Mucosa of descending colon (tissue), 3 donors: ENCODE measurements around the gene RAB35. TPM values are rescaled to one million over a fixed set of nuclear protein-coding genes. Genes with fewer than 3 reads are reported as not detected.

Experiments used
- ATAC-seq: fragments of 200-7000 bp; cut with Tn5 transposase; one replicate; pipeline ENCODE4 v1.9.1; 2020; ENCODE audit warnings: mild to moderate bottlenecking, moderate library complexity
- DNase-seq, 3 donors: peaks; one replicate each; pipeline ENCODE4 v3.0.0-alpha.2; 2020
- H3K36me3 ChIP-seq: fragments of 200-600 bp; one replicate; pipeline ENCODE4 v1.8.0; 2021; ENCODE audit warnings: low read depth, mild to moderate bottlenecking
- H3K4me1 ChIP-seq: fragments of 200-600 bp; one replicate; pipeline ENCODE4 v1.8.0; 2021; ENCODE audit warnings: low read depth, mild to moderate bottlenecking
- H3K4me3 ChIP-seq: fragments of 200-600 bp; one replicate; pipeline ENCODE4 v1.8.0; 2021; ENCODE audit warnings: mild to moderate bottlenecking
- H3K9me3 ChIP-seq: fragments of 200-600 bp; one replicate; pipeline ENCODE4 v1.8.0; 2021; ENCODE audit warnings: mild to moderate bottlenecking
- intact Hi-C, 2 donors: fragments of 100-400 bp; cut with DNase I in 1 of 2; cut with micrococcal nuclease in 1 of 2; formaldehyde crosslinking; loops; one replicate each; pipeline versions ENCODE4 v1.11.0 to v1.11.1; 2022; cut with DNase I, micrococcal nuclease
- total RNA-seq, 3 donors: library from RNA; stranded (reverse); fragmentation: NEBNext Ultra II Directional in 2 of 3; extraction: Animal tissue kit (Norgen Biotek cat#: 25700) in 2 of 3; gene quantifications; one replicate each; pipeline versions ENCODE4 v1.2.1 to v1.2.4, GENCODE V29; 2021 to 2023
- TF ChIP-seq, protein P1 (sequence below): fragments of 200-600 bp; IDR thresholded peaks from one replicate; pipeline ENCODE4 v1.8.0; 2022; ENCODE audit warnings: antibody characterized with exemption, mild to moderate bottlenecking
- donor health status: DM: no; HTN: no; CAD: no; lungs with moderate emphysema.
- donor health status: DM: no; HTN: no; CAD: no.
- donor health status: DM: no; HTN: yes; CAD: no.

Gene RAB35
- total RNA-seq, 3 donors from 2014 or later, result 50.1 to 56.5 (median 51.3) TPM

DNA sequence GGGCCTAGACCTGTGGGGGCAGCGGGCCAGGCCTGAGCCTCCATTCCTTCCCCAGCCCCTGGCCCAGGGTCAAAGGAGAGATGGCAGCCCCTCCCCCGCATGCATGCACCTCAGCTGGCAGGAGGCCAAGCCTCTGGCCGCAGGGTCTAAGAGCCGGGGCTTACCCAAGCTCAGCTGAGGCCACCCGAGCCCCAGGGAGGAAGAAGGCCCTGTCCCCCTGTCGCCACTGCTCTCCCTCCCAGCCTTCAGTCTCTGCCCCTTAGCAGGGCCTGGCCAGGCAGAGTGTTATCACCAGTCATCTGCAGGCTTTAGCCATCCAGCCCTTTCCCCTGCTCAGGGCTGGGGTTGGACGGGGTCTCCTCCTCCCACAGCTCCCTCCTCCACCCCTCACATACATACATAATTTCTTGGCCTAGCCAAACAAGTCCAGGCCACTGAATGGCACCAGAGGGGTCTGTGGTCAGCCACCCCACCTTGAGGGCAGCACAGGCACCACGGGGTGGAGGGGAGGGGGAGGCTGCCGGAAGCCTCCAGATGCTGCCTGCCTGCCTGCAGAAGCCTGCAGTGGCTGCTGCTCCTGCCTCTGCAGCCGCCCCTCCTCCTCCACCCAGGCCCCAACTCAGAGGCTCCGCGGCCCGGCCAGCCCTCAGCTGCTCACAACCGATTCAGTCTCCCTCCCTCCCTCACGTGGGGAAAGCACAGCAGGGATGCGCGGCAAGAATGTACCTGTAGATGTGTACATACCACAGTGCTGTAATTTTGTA lies 22.8 kb downstream of the RAB35 start:
- Histone ChIP-seq H3K36me3 (peaks cover 3% of the 10 kb centered on the region), H3K4me3 (no peak overlapping the region), H3K4me1 (no peaks in the 10 kb centered on the region), H3K9me3 (no peaks in the 10 kb centered on the region)
- no peak for ATAC-seq
- intact Hi-C loops, result no loop called here
- peak in 1 of 3 donors; percentile 28 for DNase-seq
- TF ChIP-seq, protein P1, sequence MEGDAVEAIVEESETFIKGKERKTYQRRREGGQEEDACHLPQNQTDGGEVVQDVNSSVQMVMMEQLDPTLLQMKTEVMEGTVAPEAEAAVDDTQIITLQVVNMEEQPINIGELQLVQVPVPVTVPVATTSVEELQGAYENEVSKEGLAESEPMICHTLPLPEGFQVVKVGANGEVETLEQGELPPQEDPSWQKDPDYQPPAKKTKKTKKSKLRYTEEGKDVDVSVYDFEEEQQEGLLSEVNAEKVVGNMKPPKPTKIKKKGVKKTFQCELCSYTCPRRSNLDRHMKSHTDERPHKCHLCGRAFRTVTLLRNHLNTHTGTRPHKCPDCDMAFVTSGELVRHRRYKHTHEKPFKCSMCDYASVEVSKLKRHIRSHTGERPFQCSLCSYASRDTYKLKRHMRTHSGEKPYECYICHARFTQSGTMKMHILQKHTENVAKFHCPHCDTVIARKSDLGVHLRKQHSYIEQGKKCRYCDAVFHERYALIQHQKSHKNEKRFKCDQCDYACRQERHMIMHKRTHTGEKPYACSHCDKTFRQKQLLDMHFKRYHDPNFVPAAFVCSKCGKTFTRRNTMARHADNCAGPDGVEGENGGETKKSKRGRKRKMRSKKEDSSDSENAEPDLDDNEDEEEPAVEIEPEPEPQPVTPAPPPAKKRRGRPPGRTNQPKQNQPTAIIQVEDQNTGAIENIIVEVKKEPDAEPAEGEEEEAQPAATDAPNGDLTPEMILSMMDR, result no peak

DNA sequence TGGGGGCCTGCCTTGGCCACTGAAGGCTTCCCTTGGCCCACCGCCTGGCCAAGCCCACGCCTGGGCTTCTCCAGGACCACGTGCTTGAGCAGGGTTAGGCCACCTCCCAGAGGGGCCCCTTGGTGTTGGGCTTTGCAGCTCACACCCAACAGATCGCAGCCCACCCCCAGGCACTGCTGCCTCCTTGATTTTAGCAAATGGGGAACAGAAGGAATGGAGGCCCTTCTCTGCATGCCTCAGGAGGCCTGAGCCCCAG lies 23.3 kb downstream of the RAB35 start:
- H3K4me1 ChIP-seq, result no peaks in the 10 kb centered on the region
- DNase-seq (peak in 2 of 3 donors; percentile 22 to 48), ATAC-seq (no peak)
- H3K4me3 ChIP-seq, result no peak overlapping the region
- intact Hi-C loops, result no loop called here
- H3K36me3 ChIP-seq, result no peaks in the 10 kb centered on the region
- no peaks in the 10 kb centered on the region for H3K9me3 ChIP-seq
- TF ChIP-seq, protein P1, result no peak

DNA sequence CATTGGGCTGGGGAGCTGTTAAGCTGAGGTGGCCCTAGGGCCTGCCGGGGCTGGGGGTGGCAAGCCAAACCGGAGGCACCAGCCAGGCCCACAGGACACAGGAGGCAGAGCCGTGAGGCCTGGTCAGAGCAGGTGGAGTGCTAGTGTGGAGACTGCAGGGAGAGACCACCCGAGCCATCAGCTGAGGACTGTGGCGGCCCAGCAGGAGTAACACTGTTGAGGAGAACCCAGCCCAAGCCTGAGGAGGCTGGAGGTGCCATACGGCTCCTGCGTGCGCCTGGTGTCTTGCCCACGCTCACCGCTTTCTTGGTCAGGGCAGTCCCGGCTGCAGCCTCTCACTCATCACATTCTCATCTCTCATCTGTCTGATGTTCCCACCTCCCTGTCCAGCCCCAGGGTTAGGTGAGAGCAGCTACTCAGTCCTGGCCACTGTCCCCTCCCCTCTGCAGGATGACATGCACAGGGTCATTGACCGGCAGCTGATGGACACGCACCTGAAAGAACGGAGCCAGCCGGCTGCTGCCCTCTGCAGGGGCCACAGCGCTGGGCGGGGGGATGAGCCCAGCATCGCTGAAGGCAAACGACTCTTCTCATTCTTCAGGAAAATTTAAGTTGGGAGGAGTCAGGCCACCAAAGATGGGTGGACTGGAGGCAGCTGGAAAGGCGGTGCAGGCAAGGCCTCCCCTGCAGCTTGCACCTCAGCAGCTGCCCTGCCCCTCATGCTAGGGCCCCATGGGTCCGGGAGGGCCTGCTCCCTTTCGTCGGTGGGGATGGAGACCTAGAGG lies 23.8 kb downstream of the RAB35 start:
- TF ChIP-seq, protein P1, result no peak
- H3K4me1 ChIP-seq, result no peaks in the 10 kb centered on the region
- DNase-seq (peak in 2 of 3 donors; percentile 18 to 43), ATAC-seq (peak; percentile 3)
- H3K36me3 ChIP-seq, result no peaks in the 10 kb centered on the region
- intact Hi-C loops, result no loop called here
- H3K9me3 ChIP-seq, result no peaks in the 10 kb centered on the region
- H3K4me3 ChIP-seq, result no peak overlapping the region

DNA sequence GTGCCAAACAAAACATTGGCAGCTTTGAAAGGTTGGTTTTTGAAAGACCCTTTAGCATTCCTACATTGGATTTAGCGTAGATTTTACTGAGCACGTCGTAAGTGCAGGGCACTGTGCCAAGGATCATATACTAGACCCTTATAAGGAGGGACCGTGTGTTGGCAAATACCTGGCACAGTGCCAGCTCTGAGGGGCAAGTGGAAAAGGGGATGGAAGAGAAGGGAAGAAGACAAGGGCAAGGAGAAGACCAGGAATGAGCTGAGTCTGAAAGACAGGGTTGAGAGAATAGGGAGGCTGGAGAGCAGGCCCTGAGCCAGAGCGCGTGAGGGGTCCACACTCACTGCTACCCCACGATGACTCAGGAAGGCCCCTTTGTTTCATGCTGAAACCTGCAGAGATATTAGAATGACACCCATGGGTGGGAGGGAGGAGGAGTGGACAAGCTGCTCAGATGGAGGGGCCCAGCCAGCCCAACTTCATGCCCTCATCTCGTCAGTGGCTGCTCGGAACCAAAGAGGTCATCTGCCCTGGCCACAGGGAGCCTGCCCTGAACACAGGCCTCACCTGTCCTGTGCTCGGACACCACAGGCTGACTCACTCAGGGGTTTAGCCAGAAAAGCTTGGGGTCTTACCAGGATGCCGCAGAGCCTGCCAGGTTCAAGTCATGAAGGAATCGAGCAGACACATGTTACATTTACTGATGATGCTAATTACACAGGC lies 25.0 kb downstream of the RAB35 start:
- intact Hi-C loops, result no loop called here
- TF ChIP-seq, protein P1, result no peak
- peak in 1 of 3 donors; percentile 27 for DNase-seq
- no peak overlapping the region for H3K4me3 ChIP-seq
- no peaks in the 10 kb centered on the region for H3K9me3 ChIP-seq
- ATAC-seq, result no peak
- H3K36me3 ChIP-seq, result no peaks in the 10 kb centered on the region
- peaks cover 7% of the 10 kb centered on the region for H3K4me1 ChIP-seq

DNA sequence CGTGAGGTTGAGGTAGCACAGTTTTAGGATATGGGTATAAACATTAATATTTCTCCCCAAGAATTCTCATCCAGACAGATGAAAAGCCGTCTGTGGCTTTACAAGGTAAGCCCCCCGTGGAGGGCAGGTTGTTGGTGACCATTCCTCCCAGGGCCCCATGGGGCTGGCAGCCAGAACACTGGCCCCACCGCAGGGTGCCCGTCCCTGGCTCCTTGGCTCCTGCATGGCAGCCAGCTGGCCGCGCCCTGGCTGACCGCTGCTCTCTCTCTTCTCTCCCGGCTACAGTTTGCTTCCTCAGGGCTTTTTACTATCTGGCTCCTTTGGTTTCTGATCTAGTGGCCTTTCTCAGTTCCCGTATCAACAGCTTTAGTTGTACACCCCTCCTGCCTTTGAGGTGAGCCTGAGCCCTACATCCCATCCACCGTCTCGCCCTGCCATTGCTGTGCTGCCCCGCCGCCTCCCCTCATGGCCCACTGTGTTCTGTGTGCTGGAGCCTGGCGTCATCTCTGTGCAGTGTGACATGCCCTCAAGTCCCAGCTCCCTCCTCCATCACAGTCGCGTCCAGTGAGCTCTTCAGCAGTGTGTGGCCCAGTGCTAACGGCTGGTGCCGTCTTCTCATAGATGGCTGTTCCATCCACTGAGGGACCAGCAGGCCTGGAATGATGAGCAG lies 25.8 kb downstream of the RAB35 start:
- H3K36me3 ChIP-seq, result no peaks in the 10 kb centered on the region
- no peak for ATAC-seq
- TF ChIP-seq, protein P1, result no peak
- peak in 1 of 3 donors; percentile 39 for DNase-seq
- H3K4me1 ChIP-seq, result peaks cover 7% of the 10 kb centered on the region
- H3K9me3 ChIP-seq, result no peaks in the 10 kb centered on the region
- no peak overlapping the region for H3K4me3 ChIP-seq
- intact Hi-C loops, result no loop called here
